Amniotic epithelial cell (primary cell): Measurements from ENCODE around the gene TEX101.
A peak's percentile ranks its signal among the peaks of the same experiment; 100 is the strongest.
"Not testable (repeated sequence)": the region's sequence is repeated elsewhere in the genome, so short reads cannot be mapped to it uniquely, and the experiment has no call there.

Source experiments
- DNase-seq: peaks from one replicate; pipeline ENCODE4 v3.0.0-alpha.2; 2010; ENCODE audit warnings: low read depth

TEX101 gene

GRCh38 chr19:43420954-43421353 is 6.3 kb downstream of the TEX101 start:
- DNase-seq, result no peak

DNA sequence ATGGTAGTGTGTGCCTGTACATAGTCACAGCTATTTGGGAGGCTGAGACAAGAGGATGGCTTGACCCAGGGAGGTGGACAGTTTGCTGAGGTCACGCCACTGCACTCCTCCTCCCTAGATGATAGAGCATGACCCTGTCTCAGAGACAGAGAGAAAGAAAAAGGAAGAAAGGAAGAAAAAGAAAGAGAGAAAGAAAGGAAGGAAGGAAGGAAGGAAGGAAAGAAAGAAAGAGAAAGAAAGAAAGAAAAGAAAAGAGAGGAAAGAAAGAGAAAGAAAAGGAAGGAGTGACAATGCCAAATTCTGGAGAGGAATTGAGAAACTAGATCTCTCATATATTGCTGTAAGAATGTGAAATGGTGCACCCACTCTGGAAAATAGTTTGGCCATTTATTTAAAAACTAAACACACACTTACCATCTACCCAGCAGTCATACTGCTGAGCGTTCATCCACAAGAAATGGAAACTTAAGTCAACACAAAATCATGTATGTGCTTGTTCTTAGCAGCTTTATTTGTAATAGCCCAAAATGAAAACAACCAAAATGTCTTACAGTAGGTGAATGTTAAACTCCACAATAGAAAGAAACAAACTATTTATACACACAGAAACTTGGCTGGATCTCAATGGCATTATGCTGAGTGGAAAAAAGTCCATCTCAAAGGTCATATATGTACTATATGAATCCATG is 7.5 kb downstream of the TEX101 start:
- no peak for DNase-seq

DNA sequence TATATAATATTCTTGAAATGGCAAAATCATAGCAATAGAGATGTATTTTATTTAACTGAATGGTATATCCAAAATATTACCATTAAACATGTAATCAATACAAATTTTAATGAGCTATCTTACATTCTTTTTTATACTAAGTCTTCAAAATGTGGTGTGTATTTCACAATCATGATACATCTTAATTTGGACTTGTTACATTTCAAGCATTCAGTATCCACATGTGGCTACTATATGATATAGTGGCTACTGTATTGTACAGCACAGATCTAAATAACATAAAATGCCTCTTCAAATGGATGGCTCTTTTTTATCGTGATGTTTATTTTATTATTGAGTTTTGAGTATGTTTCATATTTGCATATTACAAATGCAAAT is 8.0 kb downstream of the TEX101 start:
- no peak for DNase-seq

- no peak for DNase-seq
Measured at GRCh38 chr19:43423779-43424178, 9.1 kb downstream of the TEX101 start.

- DNase-seq, result peak; percentile 8
Measured at GRCh38 chr19:43425567-43426392, 11.1 kb downstream of the TEX101 start.

GRCh38 chr19:43429395-43429794 is 14.7 kb downstream of the TEX101 start:
- no peak for DNase-seq

DNA sequence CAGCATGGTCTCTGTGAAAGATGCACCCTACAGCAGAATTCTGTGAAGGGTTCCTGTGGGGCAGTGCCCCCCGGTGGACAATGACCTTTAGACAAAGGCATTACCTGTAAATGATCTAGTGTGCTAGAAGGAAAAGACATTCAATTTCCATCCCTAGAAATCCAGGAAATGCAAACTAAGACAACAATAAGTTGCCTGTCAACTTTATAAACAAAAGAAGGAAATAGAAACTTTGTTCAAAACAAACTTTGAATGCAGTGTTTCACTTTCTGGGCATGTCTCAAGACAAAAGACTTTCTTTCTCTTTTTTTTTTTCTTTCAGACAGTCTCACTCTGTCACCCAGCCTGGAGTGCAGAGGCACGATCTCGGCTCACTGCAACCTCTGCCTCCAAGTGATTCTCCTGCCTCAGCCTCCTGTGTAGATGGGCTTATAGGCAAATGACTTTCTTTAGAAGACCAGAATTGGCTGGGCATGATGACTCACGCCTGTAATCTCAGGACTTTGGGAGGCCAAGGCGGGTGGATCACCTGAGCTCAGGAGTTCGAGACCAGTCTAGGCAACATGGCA is 15.5 kb downstream of the TEX101 start:
- no peak for DNase-seq

DNA sequence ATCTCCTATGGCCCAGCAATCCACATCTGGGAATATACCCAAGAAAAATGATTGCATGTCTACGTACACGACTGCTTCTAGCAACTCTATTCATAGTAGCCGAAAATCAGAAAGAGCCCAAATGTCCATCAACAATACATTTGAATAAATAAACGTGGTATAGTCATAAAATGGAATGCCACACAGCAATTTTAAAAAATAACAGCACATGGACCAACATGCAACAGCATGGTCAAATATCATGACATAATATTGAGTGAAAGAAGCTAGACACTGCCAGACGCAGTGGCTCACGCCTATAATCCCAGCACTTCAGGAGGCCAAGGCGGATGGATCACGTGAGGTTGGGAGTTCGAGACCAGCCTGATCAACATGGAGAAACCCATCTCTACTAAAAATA is 16.3 kb downstream of the TEX101 start:
- DNase-seq, result no peak

DNA sequence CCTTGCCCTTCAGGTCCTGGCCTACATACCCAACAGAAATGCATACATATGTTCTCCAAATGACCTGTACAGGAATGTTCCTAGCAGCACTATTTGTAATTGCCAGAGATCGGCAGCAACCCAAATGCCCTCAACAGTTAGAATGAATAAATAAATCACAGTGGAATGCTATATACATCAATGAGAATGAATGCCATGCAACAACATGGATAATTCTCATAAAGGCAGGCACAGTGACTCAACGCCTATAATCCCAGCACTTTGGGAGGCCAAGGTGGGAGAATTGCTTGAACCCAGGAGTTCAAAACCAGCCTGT is 18.6 kb downstream of the TEX101 start:
- no peak for DNase-seq

GRCh38 chr19:43433689-43434088 is 19.0 kb downstream of the TEX101 start:
- no peak for DNase-seq

DNA sequence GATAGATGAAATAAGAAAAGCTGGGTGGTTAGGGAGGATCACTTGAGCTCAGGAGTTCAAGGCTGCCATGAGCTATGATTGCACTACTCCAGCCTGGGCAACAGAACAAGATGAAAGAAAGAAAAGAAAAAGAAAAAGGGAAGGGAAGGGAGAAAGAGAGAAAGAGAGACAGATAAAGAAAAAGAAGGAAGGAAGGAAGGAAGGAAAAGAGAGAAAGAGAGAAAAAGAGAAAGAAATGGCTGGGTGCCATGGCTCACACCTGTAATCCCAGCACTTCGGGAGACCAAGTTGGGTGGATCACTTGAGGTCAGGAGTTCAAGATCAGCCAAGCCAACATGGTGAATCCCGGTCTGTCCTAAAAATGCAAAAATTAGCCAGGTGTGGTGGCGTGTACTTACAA is 21.1 kb downstream of the TEX101 start:
- no peak for DNase-seq

DNA sequence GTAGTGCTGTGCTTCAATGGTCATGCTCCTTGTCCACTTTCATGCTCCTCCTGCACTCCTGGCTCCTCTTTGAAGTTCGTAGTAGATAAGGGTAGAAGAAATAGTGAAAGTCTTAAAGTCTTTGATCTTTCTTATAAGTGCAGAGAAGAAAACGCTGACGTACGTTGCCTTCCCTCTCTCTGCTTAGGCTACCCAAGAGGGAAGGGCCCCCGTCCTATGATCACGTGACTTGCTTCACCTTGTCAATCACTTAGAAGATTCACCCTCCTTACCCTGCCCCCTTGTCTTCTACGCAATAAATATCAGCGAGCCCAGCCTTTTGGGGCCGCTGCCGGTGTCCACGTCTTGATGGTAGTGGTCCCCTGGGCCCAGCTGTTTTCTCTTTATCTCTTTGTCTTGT is 22.6 kb downstream of the TEX101 start:
- not testable (repeated sequence) for DNase-seq

DNA sequence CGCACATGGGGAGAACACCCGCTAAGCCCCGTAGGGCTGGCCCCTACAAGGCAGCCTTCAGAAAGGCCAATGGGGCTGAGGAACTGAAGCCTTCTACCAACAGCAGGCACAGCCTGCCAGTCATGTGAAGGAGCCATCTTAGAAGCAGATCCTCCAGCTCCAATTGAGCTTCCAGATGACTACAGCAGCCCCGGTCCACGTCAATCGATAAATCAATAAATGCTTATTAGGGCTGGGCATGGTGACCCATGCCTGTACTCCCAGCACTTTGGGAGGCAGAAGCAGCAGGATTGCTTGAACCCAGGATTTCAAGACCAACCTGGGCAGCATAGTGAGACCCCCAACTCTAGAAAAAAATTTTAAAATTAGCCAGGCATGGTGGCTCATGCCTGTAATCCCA is 23.0 kb downstream of the TEX101 start:
- DNase-seq, result no peak

DNA sequence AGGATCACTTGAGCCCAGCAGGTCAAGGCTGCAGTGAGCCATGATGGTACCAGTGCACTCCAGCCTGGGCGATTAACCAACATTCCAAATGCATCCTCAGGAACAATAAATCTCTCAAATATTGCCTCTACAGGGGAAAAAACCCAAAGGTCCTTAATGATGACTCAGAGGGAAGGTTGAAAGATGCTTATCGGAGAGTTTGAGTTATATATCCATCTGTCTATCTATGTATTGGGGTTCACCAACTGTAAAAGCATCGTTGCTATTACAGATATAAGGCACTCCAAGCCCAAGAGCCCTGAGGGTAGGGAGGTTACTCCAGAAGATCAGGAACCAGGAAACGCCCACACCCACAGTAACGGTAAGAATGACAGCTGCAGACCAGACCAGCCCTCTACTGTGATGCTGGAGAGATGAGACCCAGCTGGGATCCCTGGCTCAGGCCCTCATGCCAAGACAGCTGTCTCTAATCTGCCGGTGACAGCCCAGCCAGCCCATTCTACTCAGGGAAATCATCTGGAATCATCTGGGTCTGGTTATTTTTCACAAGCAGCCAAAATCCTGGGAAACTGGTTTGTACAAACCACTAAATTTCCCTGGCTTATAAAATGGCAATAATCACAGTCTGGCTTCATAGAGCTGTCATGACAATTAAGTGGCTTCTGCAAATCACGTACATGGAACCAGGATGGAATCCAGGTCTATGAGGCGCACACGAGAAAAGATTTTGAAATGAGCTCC is 23.8 kb downstream of the TEX101 start:
- DNase-seq, result peak; percentile 10

GRCh38 chr19:43439032-43439708 is 24.5 kb downstream of the TEX101 start:
- DNase-seq, result no peak

DNA sequence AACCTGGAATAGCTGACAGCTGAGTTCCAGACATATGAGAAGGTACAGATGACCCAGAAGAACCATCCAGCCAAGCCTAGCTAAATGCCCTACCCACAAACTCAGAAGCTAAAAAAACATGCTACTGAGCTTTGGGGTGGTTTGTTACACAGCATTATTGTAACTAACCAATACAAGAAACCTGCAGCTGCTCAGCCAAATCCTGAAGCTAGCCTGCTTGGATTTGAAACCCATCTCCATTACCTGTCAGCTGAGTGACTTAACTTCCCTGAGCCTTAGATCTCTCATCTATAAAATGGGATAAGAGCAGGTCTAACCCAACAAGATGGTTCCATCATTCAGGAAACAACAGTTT is 25.0 kb downstream of the TEX101 start:
- no peak for DNase-seq

DNA sequence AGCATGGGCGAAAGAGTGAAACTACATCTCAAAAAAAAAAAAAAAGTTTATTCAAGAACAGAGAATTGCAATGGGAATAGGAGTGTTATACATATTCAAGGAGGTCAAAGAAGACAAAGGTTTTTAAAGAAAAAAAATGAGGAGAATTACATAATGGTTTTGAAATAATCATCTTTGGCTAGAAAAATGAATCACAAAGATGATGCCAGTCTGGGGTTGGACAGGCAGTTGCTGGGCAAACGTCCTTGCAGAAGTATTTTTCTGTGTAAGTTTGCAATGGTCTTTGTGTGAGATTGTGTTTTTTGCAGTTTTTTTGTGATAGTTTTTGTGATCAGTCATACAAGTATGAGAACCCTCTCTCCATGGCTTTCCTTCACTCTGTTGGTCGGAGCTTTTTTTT is 27.0 kb downstream of the TEX101 start:
- peak; percentile 23 for DNase-seq

GRCh38 chr19:43444091-43444490 is 29.4 kb downstream of the TEX101 start:
- not testable (repeated sequence) for DNase-seq

- no peak for DNase-seq
Measured at GRCh38 chr19:43444531-43445287, 30.0 kb downstream of the TEX101 start.

- DNase-seq, result no peak
Measured at GRCh38 chr19:43445426-43445825, 30.7 kb downstream of the TEX101 start.

DNA sequence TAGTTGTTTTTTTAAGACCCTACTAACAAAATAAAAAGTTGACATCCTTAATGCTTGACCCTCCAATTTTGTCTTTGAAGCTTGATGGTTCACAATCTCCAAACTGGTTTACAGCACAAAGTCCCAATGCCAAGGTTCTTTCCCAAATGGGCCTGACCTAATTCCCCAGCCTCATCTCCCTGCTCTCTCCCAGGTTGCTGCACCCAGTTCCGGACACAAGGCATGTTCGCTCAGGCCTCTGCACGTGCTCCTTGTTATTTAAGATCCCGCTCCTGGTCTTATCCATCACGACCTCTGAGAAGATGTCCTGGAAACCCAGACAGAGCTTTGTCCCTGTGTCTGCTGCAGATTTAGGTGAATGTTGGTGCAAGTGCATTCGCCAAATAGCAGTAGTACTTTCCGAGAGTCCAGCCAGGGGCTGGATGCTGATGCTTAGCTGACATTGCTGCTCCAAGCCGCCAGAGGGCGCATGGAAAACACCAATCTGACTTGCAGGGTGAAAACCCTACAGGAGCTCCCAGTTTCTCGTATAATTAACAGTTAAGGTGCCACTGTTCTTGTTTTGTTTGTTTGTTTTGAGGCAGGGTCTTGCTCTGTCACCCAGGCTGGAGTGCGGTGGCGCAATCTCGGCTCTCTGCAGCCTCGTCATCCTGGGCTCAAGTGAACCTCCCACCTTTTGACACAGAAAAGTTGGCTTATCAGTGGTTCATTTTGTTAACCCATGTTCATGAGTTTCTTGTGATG is 32.2 kb downstream of the TEX101 start:
- DNase-seq, result peak; percentile 55
